ENCODE measurements around the gene KDM2B.

DNA sequence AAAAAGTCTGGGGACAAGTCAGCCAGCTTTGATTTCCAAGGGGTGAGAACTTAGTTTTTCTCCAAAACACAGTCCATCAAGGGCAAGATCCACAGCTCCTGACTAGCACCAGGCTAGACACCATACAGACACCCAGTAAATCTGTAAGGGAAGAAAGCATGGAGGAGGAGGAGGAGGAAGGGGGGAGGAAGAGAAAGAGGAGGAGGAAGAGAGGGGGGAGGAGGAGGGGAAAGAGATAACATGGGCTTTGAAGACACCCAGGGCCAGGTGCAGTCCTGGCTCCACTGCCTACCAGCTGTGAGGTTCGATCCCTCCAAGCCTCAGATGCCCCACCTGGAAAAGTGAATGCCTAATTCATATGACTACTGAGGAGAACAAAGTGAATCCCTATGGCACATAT lies 18.3 kb downstream of the KDM2B start:
- TF ChIP-seq EP300 (IDR thresholded peaks at IDR 0.05) (no peak), POLR2A (IDR thresholded peaks at IDR 0.05; ENCODE audit: low read depth) (no peak)
- TF ChIP-seq, protein P1, sequence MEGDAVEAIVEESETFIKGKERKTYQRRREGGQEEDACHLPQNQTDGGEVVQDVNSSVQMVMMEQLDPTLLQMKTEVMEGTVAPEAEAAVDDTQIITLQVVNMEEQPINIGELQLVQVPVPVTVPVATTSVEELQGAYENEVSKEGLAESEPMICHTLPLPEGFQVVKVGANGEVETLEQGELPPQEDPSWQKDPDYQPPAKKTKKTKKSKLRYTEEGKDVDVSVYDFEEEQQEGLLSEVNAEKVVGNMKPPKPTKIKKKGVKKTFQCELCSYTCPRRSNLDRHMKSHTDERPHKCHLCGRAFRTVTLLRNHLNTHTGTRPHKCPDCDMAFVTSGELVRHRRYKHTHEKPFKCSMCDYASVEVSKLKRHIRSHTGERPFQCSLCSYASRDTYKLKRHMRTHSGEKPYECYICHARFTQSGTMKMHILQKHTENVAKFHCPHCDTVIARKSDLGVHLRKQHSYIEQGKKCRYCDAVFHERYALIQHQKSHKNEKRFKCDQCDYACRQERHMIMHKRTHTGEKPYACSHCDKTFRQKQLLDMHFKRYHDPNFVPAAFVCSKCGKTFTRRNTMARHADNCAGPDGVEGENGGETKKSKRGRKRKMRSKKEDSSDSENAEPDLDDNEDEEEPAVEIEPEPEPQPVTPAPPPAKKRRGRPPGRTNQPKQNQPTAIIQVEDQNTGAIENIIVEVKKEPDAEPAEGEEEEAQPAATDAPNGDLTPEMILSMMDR (IDR thresholded peaks at IDR 0.05) = no peak

Measured in esophagus muscularis mucosa (tissue), 4 donors.